DMS79 treated with DMSO at 0.1 percent for 48 hours (cell line): ENCODE data around the gene GSDME.

ENCODE experiments used
- DNase-seq: peaks from one replicate; lab custom pipeline; 2025; lab: John Stamatoyannopoulos, UW

The GSDME gene

GRCh38 chr7:24705461-24705954, 51.8 kb downstream of the GSDME start:
- DNase-seq: no peak

- DNase-seq: no peak
Observed at GRCh38 chr7:24704311-24704710, 53.0 kb downstream of the GSDME start.

GRCh38 chr7:24703296-24703695, 54.0 kb downstream of the GSDME start:
- DNase-seq: no peak

GRCh38 chr7:24702755-24703154, 54.5 kb downstream of the GSDME start:
- no peak for DNase-seq

GRCh38 chr7:24701261-24702235, 55.7 kb downstream of the GSDME start:
- DNase-seq: peak; percentile 89

GRCh38 chr7:24700521-24701260, 56.6 kb downstream of the GSDME start:
- DNase-seq: peak; percentile 76

- DNase-seq: no peak
Observed at GRCh38 chr7:24698531-24699266, 58.6 kb downstream of the GSDME start.

- no peak for DNase-seq
Observed at GRCh38 chr7:24697416-24697815, 59.8 kb downstream of the GSDME start.

GRCh38 chr7:24692592-24692991, 64.7 kb downstream of the GSDME start:
- DNase-seq: no peak

- DNase-seq: no peak
Observed at GRCh38 chr7:24690251-24690650, 67.0 kb downstream of the GSDME start.

- no peak for DNase-seq
Observed at GRCh38 chr7:24685708-24686107, 71.6 kb downstream of the GSDME start.

- DNase-seq: no peak
Observed at GRCh38 chr7:24670782-24671181, 86.5 kb downstream of the GSDME start.

GRCh38 chr7:24669971-24670591, 87.2 kb downstream of the GSDME start:
- no peak for DNase-seq

- no peak for DNase-seq
Observed at GRCh38 chr7:24668927-24669635, 88.2 kb downstream of the GSDME start.

GRCh38 chr7:24665564-24666294, 91.5 kb downstream of the GSDME start:
- DNase-seq: peak; percentile 49

GRCh38 chr7:24660546-24660945, 96.7 kb downstream of the GSDME start:
- no peak for DNase-seq

GRCh38 chr7:24659505-24659904, 97.8 kb downstream of the GSDME start:
- DNase-seq: no peak

GRCh38 chr7:24657980-24658379, 99.3 kb downstream of the GSDME start:
- no peak for DNase-seq

- no peak for DNase-seq
Observed at GRCh38 chr7:24656608-24657007, 100.7 kb downstream of the GSDME start.

GRCh38 chr7:24654305-24654704, 103.0 kb downstream of the GSDME start:
- DNase-seq: no peak
